Fibroblast of lung (primary cell): ENCODE data around the gene CALD1. TPM values are rescaled to one million over a fixed set of nuclear protein-coding genes. Genes with fewer than 3 reads are reported as not detected.

Source experiments
- DNase-seq, 2 donors: peaks; one replicate each; pipeline versions ENCODE4 v3.0.0 to v3.0.0-alpha.2; 2010; ENCODE audit warnings: low read depth in 2 of 2
- H2AFZ ChIP-seq: 2 replicates; pipeline ENCODE4 v1.5.1; 2012; ENCODE audit warnings: low read length, control low read depth, inconsistent platforms
- H3K27ac ChIP-seq: 2 replicates; pipeline ENCODE4 v1.5.1; 2011; ENCODE audit warnings: low read length, control low read depth; ENCODE audit not compliant: insufficient read depth
- H3K27me3 ChIP-seq: 2 replicates; pipeline ENCODE4 v1.5.1; 2011; ENCODE audit warnings: mild to moderate bottlenecking, low read length; ENCODE audit not compliant: control insufficient read depth, insufficient read depth
- H3K36me3 ChIP-seq: 2 replicates; pipeline ENCODE4 v1.5.1; 2011; ENCODE audit warnings: low read length; ENCODE audit not compliant: control insufficient read depth, insufficient read depth
- H3K4me1 ChIP-seq: 2 replicates; pipeline ENCODE4 v1.5.1; 2011; ENCODE audit warnings: low read length; ENCODE audit not compliant: control insufficient read depth, insufficient read depth; ENCODE audit errors: extremely low read depth
- H3K4me2 ChIP-seq: 2 replicates; pipeline ENCODE4 v1.5.1; 2011; ENCODE audit warnings: low read length, control low read depth; ENCODE audit not compliant: insufficient read depth; ENCODE audit errors: extremely low read depth
- H3K4me3 ChIP-seq, 4 experiments: fragments of 200-600 bp in 1 of 4; sonication (generic) in 1 of 4; replicated peaks in 1 of 4; 2 replicates each; pipeline ENCODE4 v1.5.1; 2011 to 2016; ENCODE audit warnings: low read length in 4 of 4, low read depth in 3 of 4, mild to moderate bottlenecking in 3 of 4, control low read depth in 2 of 4, inconsistent platforms in 1 of 4, mixed read lengths in 1 of 4; ENCODE audit not compliant: insufficient read depth in 1 of 4; ENCODE audit errors: control extremely low read depth in 1 of 4
- H3K79me2 ChIP-seq: 2 replicates; pipeline ENCODE4 v1.5.1; 2012; ENCODE audit warnings: mild to moderate bottlenecking, low read length, inconsistent platforms; ENCODE audit not compliant: control insufficient read depth, insufficient read depth
- H3K9ac ChIP-seq: 2 replicates; pipeline ENCODE4 v1.5.1; 2011; ENCODE audit warnings: mild to moderate bottlenecking, low read length, control low read depth; ENCODE audit not compliant: insufficient read depth
- H3K9me3 ChIP-seq: 2 replicates; pipeline ENCODE4 v1.5.1; 2012; ENCODE audit warnings: low read depth, low read length; ENCODE audit not compliant: control insufficient read depth, insufficient read depth
- H4K20me1 ChIP-seq: 2 replicates; pipeline ENCODE4 v1.5.1; 2011; ENCODE audit warnings: low read length; ENCODE audit not compliant: control insufficient read depth, insufficient read depth; ENCODE audit errors: extremely low read depth
- EZH2 ChIP-seq: IDR thresholded peaks from 2 replicates; pipeline ENCODE4 v1.5.1; 2012; ENCODE audit warnings: low read length, control low read depth, mild to moderate bottlenecking; ENCODE audit errors: missing control alignments
- polyA plus RNA-seq, 2 donors: library from polyadenylated mRNA; depleted of rRNA in 1 of 2; stranded (reverse) in 1 of 2; unstranded in 1 of 2; fragments of >200 nt; gene quantifications; 2 replicates each; pipeline ENCODE4 v1.2.1, GENCODE V29; 2011 to 2012; ENCODE audit warnings: missing spikeins in 1 of 2
- total RNA-seq: library from RNA; depleted of rRNA; stranded (reverse); fragments of >200 nt; gene quantifications from 2 replicates; pipeline ENCODE4 v1.2.1, GENCODE V29; 2014
- TF ChIP-seq, protein P1 (sequence below), 2 donors: IDR thresholded peaks in 1 of 2; conservative IDR thresholded peaks in 1 of 2; 1 replicate in 1 of 2; 2 replicates in 1 of 2; pipeline ENCODE4 v1.5.1; 2011 to 2012; ENCODE audit warnings: low read length in 2 of 2, control low read depth in 1 of 2, inconsistent platforms in 1 of 2, low read depth in 1 of 2, mild to moderate bottlenecking in 1 of 2

The CALD1 gene
- total and polyA plus RNA-seq, 2 donors (not counting 1 experiment from before 2014, with no cell fraction given) = 343 to 1,187 TPM

DNA sequence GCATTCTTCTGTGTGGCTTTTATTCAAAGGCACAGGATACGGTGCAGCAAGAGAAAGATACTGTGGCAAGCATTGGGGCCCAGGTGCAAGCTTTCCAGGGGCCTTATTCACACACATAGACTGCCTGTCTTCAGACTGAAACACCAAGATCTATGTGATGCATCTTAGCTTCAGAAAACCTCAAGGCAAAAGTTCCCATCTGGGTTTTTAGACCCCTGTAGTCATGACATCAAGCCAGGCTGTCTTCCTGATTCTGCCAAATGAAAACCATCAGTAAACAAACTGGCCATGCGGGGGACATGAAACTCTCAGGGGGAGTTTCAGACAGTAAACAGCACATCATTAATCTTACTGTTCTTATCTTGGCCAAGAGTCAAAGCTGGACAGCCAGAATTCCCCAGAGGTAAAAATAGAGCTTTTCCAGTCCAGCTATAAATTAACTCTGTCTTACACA is 216.7 kb downstream of the CALD1 start:
- Histone ChIP-seq H4K20me1 (no peaks in the 10 kb centered on the region), H3K27me3 (no peaks in the 10 kb centered on the region), H3K9ac (no peak overlapping the region), H3K79me2 (no peaks in the 10 kb centered on the region), H3K4me2 (no peak overlapping the region), H3K27ac (no peak overlapping the region), H3K4me3 (no peak overlapping the region), H3K4me1 (peaks cover 8% of the 10 kb centered on the region), H3K36me3 (no peaks in the 10 kb centered on the region), H2AFZ (no peak overlapping the region), H3K9me3 (no peaks in the 10 kb centered on the region)
- peak; percentile 16 to 41 for DNase-seq
- TF ChIP-seq EZH2 = no peak
- TF ChIP-seq, protein P1, sequence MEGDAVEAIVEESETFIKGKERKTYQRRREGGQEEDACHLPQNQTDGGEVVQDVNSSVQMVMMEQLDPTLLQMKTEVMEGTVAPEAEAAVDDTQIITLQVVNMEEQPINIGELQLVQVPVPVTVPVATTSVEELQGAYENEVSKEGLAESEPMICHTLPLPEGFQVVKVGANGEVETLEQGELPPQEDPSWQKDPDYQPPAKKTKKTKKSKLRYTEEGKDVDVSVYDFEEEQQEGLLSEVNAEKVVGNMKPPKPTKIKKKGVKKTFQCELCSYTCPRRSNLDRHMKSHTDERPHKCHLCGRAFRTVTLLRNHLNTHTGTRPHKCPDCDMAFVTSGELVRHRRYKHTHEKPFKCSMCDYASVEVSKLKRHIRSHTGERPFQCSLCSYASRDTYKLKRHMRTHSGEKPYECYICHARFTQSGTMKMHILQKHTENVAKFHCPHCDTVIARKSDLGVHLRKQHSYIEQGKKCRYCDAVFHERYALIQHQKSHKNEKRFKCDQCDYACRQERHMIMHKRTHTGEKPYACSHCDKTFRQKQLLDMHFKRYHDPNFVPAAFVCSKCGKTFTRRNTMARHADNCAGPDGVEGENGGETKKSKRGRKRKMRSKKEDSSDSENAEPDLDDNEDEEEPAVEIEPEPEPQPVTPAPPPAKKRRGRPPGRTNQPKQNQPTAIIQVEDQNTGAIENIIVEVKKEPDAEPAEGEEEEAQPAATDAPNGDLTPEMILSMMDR (conservative IDR thresholded peaks at IDR 0.05 in 1 of 2, IDR thresholded peaks at IDR 0.05 in 1 of 2; ENCODE audit: low read depth in 1 of 2, low read length in 2 of 2) = no peak

DNA sequence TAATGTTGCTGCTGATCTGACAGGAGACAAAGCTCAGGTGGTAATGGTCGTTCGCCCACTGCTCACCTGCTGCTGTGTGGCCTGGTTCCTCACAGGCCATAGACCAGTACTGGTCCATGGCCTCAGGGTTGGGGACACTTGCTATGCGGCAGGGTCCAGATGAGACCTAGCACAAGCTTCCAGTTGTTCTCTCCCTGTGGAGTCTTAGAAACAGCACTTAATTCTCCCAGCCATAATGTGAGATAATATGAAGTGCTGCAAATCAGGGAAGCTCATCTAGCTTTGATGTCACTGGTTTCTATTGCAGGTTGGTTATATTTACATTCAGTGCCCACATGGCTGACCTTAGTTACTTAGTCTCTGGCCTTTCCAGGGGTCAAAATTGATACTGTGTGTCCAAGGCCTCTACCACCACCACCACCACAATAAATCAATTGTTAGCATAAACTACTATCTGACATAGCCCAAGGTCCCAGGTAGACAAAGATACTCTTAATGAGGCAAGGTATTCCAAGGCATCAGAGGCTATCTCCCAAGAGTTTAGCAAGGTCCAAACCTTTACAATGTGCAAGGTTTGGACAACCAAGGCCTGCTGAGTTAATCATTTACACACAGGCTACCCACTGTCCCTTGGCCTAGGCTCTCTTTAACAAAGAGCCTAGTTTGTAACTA is 217.9 kb downstream of the CALD1 start:
- no peak overlapping the region for H3K4me2 ChIP-seq
- TF ChIP-seq, protein P1 (conservative IDR thresholded peaks at IDR 0.05 in 1 of 2, IDR thresholded peaks at IDR 0.05 in 1 of 2; ENCODE audit: low read depth in 1 of 2, low read length in 2 of 2) = no peak
- no peak for TF ChIP-seq EZH2
- no peak overlapping the region for H3K9ac ChIP-seq
- H3K9me3 ChIP-seq = no peaks in the 10 kb centered on the region
- no peaks in the 10 kb centered on the region for H3K36me3 ChIP-seq
- no peak for DNase-seq
- no peak overlapping the region for H3K27ac ChIP-seq
- no peaks in the 10 kb centered on the region for H3K27me3 ChIP-seq
- no peak overlapping the region for H2AFZ ChIP-seq
- H3K79me2 ChIP-seq = no peaks in the 10 kb centered on the region
- H4K20me1 ChIP-seq = no peaks in the 10 kb centered on the region
- H3K4me1 ChIP-seq = peaks cover 2% of the 10 kb centered on the region
- H3K4me3 ChIP-seq = no peak overlapping the region

DNA sequence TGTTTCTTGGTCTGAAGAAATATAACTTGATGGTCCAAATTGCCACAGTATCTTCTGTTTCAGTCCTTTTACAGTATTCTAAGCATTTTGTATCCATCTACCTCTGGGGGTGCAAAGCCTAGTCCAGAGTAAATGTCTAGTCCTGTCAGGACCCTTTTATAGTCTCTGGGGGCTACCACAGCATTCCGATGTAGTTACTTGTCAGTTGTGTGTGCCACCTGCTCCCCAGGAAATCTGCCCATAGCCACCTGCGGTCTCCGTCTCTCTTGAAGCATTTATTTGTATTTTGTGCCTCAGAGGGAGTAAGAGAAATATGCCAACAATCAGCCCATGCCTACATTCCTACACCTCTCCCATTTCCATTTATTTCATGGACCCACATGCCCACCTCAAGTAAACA is 219.7 kb downstream of the CALD1 start:
- DNase-seq = no peak
- Histone ChIP-seq H3K27me3 (no peaks in the 10 kb centered on the region), H2AFZ (no peak overlapping the region), H3K27ac (no peak overlapping the region), H3K4me3 (no peak overlapping the region), H4K20me1 (no peaks in the 10 kb centered on the region), H3K79me2 (no peaks in the 10 kb centered on the region), H3K9me3 (no peaks in the 10 kb centered on the region), H3K36me3 (no peaks in the 10 kb centered on the region), H3K4me2 (no peak overlapping the region), H3K9ac (no peak overlapping the region), H3K4me1 (no peaks in the 10 kb centered on the region)
- TF ChIP-seq, protein P1 (conservative IDR thresholded peaks at IDR 0.05 in 1 of 2, IDR thresholded peaks at IDR 0.05 in 1 of 2; ENCODE audit: low read depth in 1 of 2, low read length in 2 of 2) = no peak
